ENCODE results near the gene LMOD2. TPM values are rescaled to one million over a fixed set of nuclear protein-coding genes. Genes with fewer than 3 reads are reported as not detected.

Gene LMOD2
- total and polyA plus RNA-seq, 2 donors: 5.4 TPM; not detected in 1

DNA sequence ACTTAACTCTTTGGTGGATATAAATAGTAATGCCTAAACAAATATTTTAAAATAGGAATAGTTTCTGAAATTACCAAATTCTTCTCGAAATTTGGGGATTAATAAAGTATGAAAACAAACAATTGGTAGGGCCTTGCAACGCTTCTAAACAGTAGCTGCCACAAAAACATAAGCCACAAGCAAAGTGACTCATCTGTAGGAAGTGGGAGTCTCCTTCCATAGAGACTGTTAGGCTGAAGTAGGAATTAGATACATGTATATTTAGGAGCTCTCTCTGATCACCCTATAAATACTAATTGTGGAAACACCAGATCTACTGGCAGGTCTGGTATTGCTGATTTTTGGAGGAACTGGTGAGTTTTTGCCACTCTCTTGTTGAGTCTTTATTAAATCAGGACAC lies 5.7 kb upstream of the LMOD2 start:
- no peaks in the 10 kb centered on the region for H3K36me3 ChIP-seq (ENCODE audit: insufficient read depth)
- H3K4me3 ChIP-seq (ENCODE audit: low read depth, low read length): no peak overlapping the region
- H3K27ac ChIP-seq (ENCODE audit: low read depth): no peak overlapping the region
- no peak for DNase-seq (ENCODE audit: extremely low spot score)
- H3K4me1 ChIP-seq (ENCODE audit: insufficient read depth): no peaks in the 10 kb centered on the region
- 70% methylated on average over 2 of the region's 2 CpGs for WGBS

- no peak overlapping the region for H3K4me3 ChIP-seq (ENCODE audit: low read depth, low read length)
- no peak overlapping the region for H3K27ac ChIP-seq (ENCODE audit: low read depth)
- WGBS: 71% methylated on average over 2 of the region's 2 CpGs
- H3K4me1 ChIP-seq (ENCODE audit: insufficient read depth): no peaks in the 10 kb centered on the region
- H3K36me3 ChIP-seq (ENCODE audit: insufficient read depth): no peaks in the 10 kb centered on the region
- DNase-seq (ENCODE audit: extremely low spot score): no peak
These were observed 5.1 kb upstream of the LMOD2 start for GRCh38 chr7:123650595-123650994.

DNA sequence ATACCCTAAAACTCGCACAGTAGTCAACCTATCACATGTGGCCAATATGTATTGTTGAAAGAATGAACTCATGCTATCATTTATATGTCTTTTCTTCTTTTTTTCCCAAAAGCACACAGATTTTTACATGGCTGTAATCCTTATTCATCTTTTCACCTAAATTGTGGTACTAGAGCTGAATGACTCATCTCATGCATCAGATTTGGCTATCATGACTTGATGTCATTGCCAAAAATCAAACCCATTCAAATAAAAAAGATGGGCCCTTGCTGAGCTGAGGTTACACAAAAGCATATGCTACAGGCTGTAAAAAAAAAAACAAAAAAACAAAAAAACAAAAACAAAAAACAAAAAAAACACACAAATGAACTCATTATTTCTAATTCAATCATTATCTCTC lies 3.3 kb upstream of the LMOD2 start:
- 95% methylated on average over 1 of the region's 1 CpG for WGBS
- DNase-seq (ENCODE audit: extremely low spot score): no peak
- H3K27ac ChIP-seq (ENCODE audit: low read depth): no peak overlapping the region
- H3K4me3 ChIP-seq (ENCODE audit: low read depth, low read length): no peak overlapping the region
- H3K4me1 ChIP-seq (ENCODE audit: insufficient read depth): no peaks in the 10 kb centered on the region
- H3K36me3 ChIP-seq (ENCODE audit: insufficient read depth): no peaks in the 10 kb centered on the region

DNA sequence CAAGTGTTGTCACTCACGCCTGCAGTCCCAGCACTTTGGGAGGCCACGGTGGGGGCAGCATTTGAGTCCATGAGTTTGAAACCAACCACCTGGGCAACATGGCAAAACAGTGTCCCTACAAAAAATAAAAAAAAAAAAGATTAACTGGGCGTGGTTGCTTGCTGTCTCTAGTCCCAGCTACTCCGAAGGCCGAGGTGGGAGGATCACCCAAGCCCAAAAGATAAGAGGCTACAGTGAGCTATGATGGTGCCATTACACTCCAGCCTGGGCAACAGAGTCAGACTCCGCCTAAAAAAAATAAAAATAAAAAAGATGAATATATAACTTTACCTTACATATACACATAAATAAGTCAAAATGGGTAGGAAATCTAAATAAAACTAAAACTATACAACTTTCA lies 2.5 kb upstream of the LMOD2 start:
- 88% methylated on average over 6 of the region's 6 CpGs for WGBS
- H3K27ac ChIP-seq (ENCODE audit: low read depth): no peak overlapping the region
- no peak for DNase-seq (ENCODE audit: extremely low spot score)

GRCh38 chr7:123656544-123657303 lies 1.1 kb downstream of the LMOD2 start:
- H3K4me3 ChIP-seq (ENCODE audit: low read depth, low read length): no peak overlapping the region

More for the DNA sequence above, 2.5 kb upstream of the LMOD2 start:
- Histone ChIP-seq H3K4me3 (ENCODE audit: low read depth, low read length) (no peak overlapping the region), H3K4me1 (ENCODE audit: insufficient read depth) (no peaks in the 10 kb centered on the region), H3K36me3 (ENCODE audit: insufficient read depth) (no peaks in the 10 kb centered on the region)

GRCh38 chr7:123657304-123657685 lies 1.6 kb downstream of the LMOD2 start:
- no peak overlapping the region for H3K27ac ChIP-seq (ENCODE audit: low read depth)
- WGBS: 65% methylated on average over 1 of the region's 1 CpG
- no peak for DNase-seq (ENCODE audit: extremely low spot score)
- no peaks in the 10 kb centered on the region for H3K36me3 ChIP-seq (ENCODE audit: insufficient read depth)
- H3K4me3 ChIP-seq (ENCODE audit: low read depth, low read length): no peak overlapping the region
- no peaks in the 10 kb centered on the region for H3K4me1 ChIP-seq (ENCODE audit: insufficient read depth)

More at GRCh38 chr7:123656544-123657303, 1.1 kb downstream of the LMOD2 start:
- no peaks in the 10 kb centered on the region for H3K36me3 ChIP-seq (ENCODE audit: insufficient read depth)
- DNase-seq (ENCODE audit: extremely low spot score): no peak
- H3K4me1 ChIP-seq (ENCODE audit: insufficient read depth): no peaks in the 10 kb centered on the region
- no peak overlapping the region for H3K27ac ChIP-seq (ENCODE audit: low read depth)
- WGBS: 82% methylated on average over 6 of the region's 6 CpGs

- Histone ChIP-seq H3K36me3 (ENCODE audit: insufficient read depth) (no peaks in the 10 kb centered on the region), H3K4me1 (ENCODE audit: insufficient read depth) (no peaks in the 10 kb centered on the region), H3K27ac (ENCODE audit: low read depth) (no peak overlapping the region), H3K4me3 (ENCODE audit: low read depth, low read length) (no peak overlapping the region)
- 86% methylated on average over 6 of the region's 6 CpGs for WGBS
- DNase-seq (ENCODE audit: extremely low spot score): no peak
These were observed 2.4 kb downstream of the LMOD2 start for GRCh38 chr7:123658023-123658422.

DNA sequence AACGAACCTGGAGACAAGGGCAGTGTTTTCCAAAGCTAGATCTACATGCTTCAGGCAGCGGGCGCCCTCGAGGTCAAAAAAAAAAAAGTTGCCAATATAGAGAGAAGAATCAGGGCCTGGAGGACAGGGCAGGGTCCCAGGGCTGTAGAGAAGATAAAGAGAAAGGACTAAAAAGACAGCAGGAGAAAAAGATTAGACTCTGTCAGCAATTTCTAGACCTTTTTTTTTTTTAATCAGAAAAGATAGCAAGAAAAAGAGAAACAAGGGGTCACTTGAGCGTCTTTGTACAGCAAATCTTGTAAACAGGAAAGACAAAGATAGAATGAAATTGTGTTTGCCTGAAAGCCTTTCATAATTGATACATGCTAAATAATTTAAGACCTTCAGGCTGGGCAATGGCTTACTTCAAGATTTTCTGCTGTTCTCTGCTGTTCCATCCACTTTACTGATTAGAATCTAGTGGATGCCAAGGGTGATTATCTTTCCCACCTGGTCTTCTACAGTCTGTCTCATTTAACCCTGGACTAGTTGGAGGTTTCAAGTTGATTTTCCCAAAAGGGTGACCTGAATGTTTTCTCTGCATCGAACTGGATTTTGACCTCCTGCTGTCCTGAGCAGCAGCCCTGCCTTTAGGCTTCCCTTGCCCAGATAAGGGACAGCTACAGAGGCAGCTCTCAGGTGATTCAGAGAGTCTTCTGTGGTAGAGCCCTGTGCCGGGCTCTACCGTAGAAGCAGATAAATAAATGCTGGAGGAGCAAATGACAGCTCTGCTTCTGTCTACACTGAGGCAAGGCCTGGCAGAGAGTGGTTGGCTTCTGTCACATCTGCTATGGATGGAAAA lies 5.1 kb downstream of the LMOD2 start:
- Histone ChIP-seq H3K27ac (ENCODE audit: low read depth) (no peak overlapping the region), H3K4me3 (ENCODE audit: low read depth, low read length) (no peak overlapping the region), H3K36me3 (ENCODE audit: insufficient read depth) (no peaks in the 10 kb centered on the region), H3K4me1 (ENCODE audit: insufficient read depth) (no peaks in the 10 kb centered on the region)
- DNase-seq (ENCODE audit: extremely low spot score): no peak
- 76% methylated on average over 8 of the region's 8 CpGs for WGBS

GRCh38 chr7:123661765-123662164 lies 6.1 kb downstream of the LMOD2 start:
- no peak for DNase-seq (ENCODE audit: extremely low spot score)
- Histone ChIP-seq H3K27ac (ENCODE audit: low read depth) (no peak overlapping the region), H3K36me3 (ENCODE audit: insufficient read depth) (no peaks in the 10 kb centered on the region), H3K4me1 (ENCODE audit: insufficient read depth) (no peaks in the 10 kb centered on the region), H3K4me3 (ENCODE audit: low read depth, low read length) (no peak overlapping the region)
- whole genome bisulfite sequencing: 75% methylated on average over 1 of the region's 1 CpG

DNA sequence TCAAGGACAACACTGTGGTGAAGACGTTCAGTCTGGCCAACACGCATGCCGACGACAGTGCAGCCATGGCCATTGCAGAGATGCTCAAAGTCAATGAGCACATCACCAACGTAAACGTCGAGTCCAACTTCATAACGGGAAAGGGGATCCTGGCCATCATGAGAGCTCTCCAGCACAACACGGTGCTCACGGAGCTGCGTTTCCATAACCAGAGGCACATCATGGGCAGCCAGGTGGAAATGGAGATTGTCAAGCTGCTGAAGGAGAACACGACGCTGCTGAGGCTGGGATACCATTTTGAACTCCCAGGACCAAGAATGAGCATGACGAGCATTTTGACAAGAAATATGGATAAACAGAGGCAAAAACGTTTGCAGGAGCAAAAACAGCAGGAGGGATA lies 6.6 kb downstream of the LMOD2 start:
- WGBS: 93% methylated on average over 15 of the region's 15 CpGs
- no peak for DNase-seq (ENCODE audit: extremely low spot score)
- no peaks in the 10 kb centered on the region for H3K4me1 ChIP-seq (ENCODE audit: insufficient read depth)
- H3K27ac ChIP-seq (ENCODE audit: low read depth): no peak overlapping the region
- H3K4me3 ChIP-seq (ENCODE audit: low read depth, low read length): no peak overlapping the region
- H3K36me3 ChIP-seq (ENCODE audit: insufficient read depth): no peaks in the 10 kb centered on the region

DNA sequence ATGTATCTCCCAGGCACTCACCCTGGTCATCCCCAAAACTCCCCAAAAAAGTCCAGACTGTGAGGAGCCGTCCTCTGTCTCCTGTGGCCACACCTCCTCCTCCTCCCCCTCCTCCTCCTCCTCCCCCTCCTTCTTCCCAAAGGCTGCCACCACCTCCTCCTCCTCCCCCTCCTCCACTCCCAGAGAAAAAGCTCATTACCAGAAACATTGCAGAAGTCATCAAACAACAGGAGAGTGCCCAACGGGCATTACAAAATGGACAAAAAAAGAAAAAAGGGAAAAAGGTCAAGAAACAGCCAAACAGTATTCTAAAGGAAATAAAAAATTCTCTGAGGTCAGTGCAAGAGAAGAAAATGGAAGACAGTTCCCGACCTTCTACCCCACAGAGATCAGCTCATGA lies 7.1 kb downstream of the LMOD2 start:
- no peak overlapping the region for H3K27ac ChIP-seq (ENCODE audit: low read depth)

GRCh38 chr7:123663200-123663599 lies 7.5 kb downstream of the LMOD2 start:
- Histone ChIP-seq H3K4me1 (ENCODE audit: insufficient read depth) (no peaks in the 10 kb centered on the region), H3K27ac (ENCODE audit: low read depth) (no peak overlapping the region), H3K4me3 (ENCODE audit: low read depth, low read length) (no peak overlapping the region), H3K36me3 (ENCODE audit: insufficient read depth) (no peaks in the 10 kb centered on the region)
- WGBS: 96% methylated on average over 6 of the region's 6 CpGs
- no peak for DNase-seq (ENCODE audit: extremely low spot score)

More for the DNA sequence above, 7.1 kb downstream of the LMOD2 start:
- H3K4me1 ChIP-seq (ENCODE audit: insufficient read depth): no peaks in the 10 kb centered on the region
- no peaks in the 10 kb centered on the region for H3K36me3 ChIP-seq (ENCODE audit: insufficient read depth)
- WGBS: 63% methylated on average over 3 of the region's 3 CpGs
- DNase-seq (ENCODE audit: extremely low spot score): no peak
- H3K4me3 ChIP-seq (ENCODE audit: low read depth, low read length): no peak overlapping the region

- no peak overlapping the region for H3K4me3 ChIP-seq (ENCODE audit: low read depth, low read length)
These were observed 9.5 kb downstream of the LMOD2 start for GRCh38 chr7:123665157-123665556.

DNA sequence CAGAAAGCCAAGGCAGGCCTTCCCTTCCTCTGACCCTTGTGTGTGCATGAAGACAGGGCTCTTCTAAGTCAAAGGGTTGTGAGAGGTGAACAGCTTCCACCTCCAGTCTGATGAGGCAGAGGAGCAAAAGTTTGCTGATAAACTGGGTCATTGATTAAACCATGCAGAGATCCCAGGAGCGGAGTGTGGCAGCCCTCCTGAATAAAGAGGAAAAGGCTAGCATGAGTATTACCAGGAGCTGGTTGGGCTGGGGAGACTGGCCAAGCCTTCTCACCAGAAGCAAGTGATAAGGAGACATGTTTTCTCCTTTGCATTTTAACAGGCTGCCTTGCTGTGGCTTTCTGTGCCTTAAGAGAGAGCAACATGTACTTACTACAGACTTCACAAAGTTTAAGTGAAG lies 10.2 kb downstream of the LMOD2 start:
- 69% methylated on average over 1 of the region's 1 CpG for WGBS
- no peak overlapping the region for H3K4me3 ChIP-seq (ENCODE audit: low read depth, low read length)
- no peak for DNase-seq (ENCODE audit: extremely low spot score)
- H3K4me1 ChIP-seq (ENCODE audit: insufficient read depth): no peaks in the 10 kb centered on the region
- H3K36me3 ChIP-seq (ENCODE audit: insufficient read depth): no peaks in the 10 kb centered on the region
- H3K27ac ChIP-seq (ENCODE audit: low read depth): no peak overlapping the region

More at GRCh38 chr7:123665157-123665556, 9.5 kb downstream of the LMOD2 start:
- Histone ChIP-seq H3K27ac (ENCODE audit: low read depth) (no peak overlapping the region), H3K4me1 (ENCODE audit: insufficient read depth) (no peaks in the 10 kb centered on the region), H3K36me3 (ENCODE audit: insufficient read depth) (no peaks in the 10 kb centered on the region)
- DNase-seq (ENCODE audit: extremely low spot score): no peak
- WGBS: 45% methylated on average over 2 of the region's 2 CpGs
